Adrenal gland (tissue), 12 donors: ENCODE measurements around the gene EIF4G3. TPM values are rescaled to one million over a fixed set of nuclear protein-coding genes. Genes with fewer than 3 reads are reported as not detected.

Source experiments
- DNase-seq, 7 donors: peaks; one replicate each; pipeline ENCODE4 v3.0.0-alpha.2; 2019 to 2020
- H3K27ac ChIP-seq, 5 donors: fragments of 200-600 bp; sonication (generic) in 4 of 5; 1 replicate in 3 of 5; 2 replicates in 2 of 5; pipeline versions ENCODE4 v1.5.1 to v1.8.0; 2016 to 2020; ENCODE audit warnings: mild to moderate bottlenecking in 1 of 5
- H3K27me3 ChIP-seq: fragments of 200-600 bp; 2 replicates; pipeline ENCODE4 v1.8.0; 2021
- H3K36me3 ChIP-seq, 2 donors: fragments of 200-600 bp; replicated peaks in 1 of 2; 1 replicate in 1 of 2; 2 replicates in 1 of 2; pipeline versions ENCODE4 v1.5.1 to v1.8.0; 2018 to 2022
- H3K4me1 ChIP-seq, 2 donors: fragments of 200-600 bp; replicated peaks in 1 of 2; 1 replicate in 1 of 2; 2 replicates in 1 of 2; pipeline versions ENCODE4 v1.5.1 to v1.8.0; 2018 to 2021
- H3K4me3 ChIP-seq, 4 donors: fragments of 200-600 bp; sonication (generic) in 3 of 4; one replicate each; pipeline ENCODE4 v1.5.1; 2016 to 2018
- H3K9me3 ChIP-seq, 3 donors: fragments of 200-600 bp; sonication (generic) in 1 of 3; replicated peaks in 1 of 3; 1 replicate in 2 of 3; 2 replicates in 1 of 3; pipeline versions ENCODE4 v1.5.1 to v1.8.0; 2016 to 2021
- POLR2A ChIP-seq, 2 donors: fragments of 450-650 bp; IDR thresholded peaks; one replicate each; pipeline ENCODE4 v1.6.1; 2017; ENCODE audit warnings: antibody characterized with exemption in 2 of 2, mild to moderate bottlenecking in 2 of 2, moderate library complexity in 1 of 2
- WGBS, 4 donors: extraction: QIAGEN DNeasy Blood & Tissue Kit in 2 of 4; methylation state at CpG; one replicate each; pipeline versions ENCODE4 v1.1.5 to v1.1.7; 2013 to 2017; 5-methylcytosine and 5-hydroxymethylcytosine counted together
- intact Hi-C, 2 donors: fragments of 100-400 bp; cut with DNase I; formaldehyde crosslinking; loops; one replicate each; pipeline versions ENCODE4 v1.14.1 to v1.15.0; 2022 to 2023
- polyA plus RNA-seq, 3 donors: library from polyadenylated mRNA; stranded (reverse); fragments of 200-250 nt in 2 of 3; fragments of 350-450 nt in 1 of 3; fragmentation: Illumina TruSeq in 1 of 3; extraction: RNeasy Lipid Tissue Mini Kit (QIAGEN cat#74804) in 1 of 3; gene quantifications; one replicate each; pipeline ENCODE4 v1.2.3, GENCODE V29; 2013 to 2014
- total RNA-seq, 9 donors: library from RNA; depleted of rRNA in 4 of 9; stranded (reverse); fragments of >200 nt in 4 of 9; fragments of 120-200 nt in 1 of 9; fragmentation: NEBNext Ultra II Directional in 1 of 9; extraction: Animal tissue kit (Norgen Biotek cat#: 25700) in 1 of 9; gene quantifications; one replicate each; pipeline versions ENCODE4 v1.1.0 to v1.2.4, GENCODE V29; 2013 to 2023
- TF ChIP-seq, protein P1 (sequence below), 6 experiments: fragments of 450-650 bp in 4 of 6; fragments of 200-600 bp in 2 of 6; sonication (generic) in 1 of 6; IDR thresholded peaks; 1 replicate in 5 of 6; 2 replicates in 1 of 6; pipeline versions ENCODE4 v1.5.1 to v1.8.0; 2016 to 2021; ENCODE audit warnings: antibody characterized with exemption in 6 of 6, mild to moderate bottlenecking in 2 of 6, moderate library complexity in 1 of 6
- donor health status: healthy with polysubstance abuse.
- donor health status: Bipolar disorder and iron deficiency.
- donor health status: DM: yes; HTN: yes; CAD: no.
- donor health status: DM: no; HTN: no; CAD: no.
- donor health status: DM: no; HTN: no; CAD: no.
- donor health status: DM: yes; HTN: yes; CAD: no.

EIF4G3 gene
- total and polyA plus RNA-seq, 12 donors: 30.7 to 58.7 (median 51.6) TPM

DNA sequence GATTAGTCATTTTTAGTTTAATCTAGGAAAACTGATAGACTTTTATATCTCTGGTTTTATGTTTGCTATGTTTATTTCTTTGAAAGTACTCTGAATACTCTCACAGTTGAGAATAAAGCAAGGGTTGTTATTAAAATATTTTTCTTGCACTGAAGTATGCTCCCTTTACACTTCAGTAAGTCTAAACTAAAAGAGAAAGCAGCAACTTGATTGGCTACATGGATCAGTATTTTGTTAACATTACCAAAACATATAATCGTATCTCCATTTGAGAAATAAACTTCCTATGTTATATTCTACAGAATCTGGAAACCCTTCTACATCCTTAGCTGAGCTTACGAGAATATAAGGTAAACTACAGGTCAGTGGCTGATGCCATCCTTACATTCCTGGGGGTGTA is 240.1 kb downstream of the EIF4G3 start:
- TF ChIP-seq, protein P1, sequence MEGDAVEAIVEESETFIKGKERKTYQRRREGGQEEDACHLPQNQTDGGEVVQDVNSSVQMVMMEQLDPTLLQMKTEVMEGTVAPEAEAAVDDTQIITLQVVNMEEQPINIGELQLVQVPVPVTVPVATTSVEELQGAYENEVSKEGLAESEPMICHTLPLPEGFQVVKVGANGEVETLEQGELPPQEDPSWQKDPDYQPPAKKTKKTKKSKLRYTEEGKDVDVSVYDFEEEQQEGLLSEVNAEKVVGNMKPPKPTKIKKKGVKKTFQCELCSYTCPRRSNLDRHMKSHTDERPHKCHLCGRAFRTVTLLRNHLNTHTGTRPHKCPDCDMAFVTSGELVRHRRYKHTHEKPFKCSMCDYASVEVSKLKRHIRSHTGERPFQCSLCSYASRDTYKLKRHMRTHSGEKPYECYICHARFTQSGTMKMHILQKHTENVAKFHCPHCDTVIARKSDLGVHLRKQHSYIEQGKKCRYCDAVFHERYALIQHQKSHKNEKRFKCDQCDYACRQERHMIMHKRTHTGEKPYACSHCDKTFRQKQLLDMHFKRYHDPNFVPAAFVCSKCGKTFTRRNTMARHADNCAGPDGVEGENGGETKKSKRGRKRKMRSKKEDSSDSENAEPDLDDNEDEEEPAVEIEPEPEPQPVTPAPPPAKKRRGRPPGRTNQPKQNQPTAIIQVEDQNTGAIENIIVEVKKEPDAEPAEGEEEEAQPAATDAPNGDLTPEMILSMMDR (IDR thresholded peaks at IDR 0.05): no peak
- TF ChIP-seq POLR2A (IDR thresholded peaks at IDR 0.05): no peak
- 84 to 97% (median 87%) methylated on average over 2 of the region's 2 CpGs for WGBS, 4 donors
- no peak for DNase-seq
- intact Hi-C loops: no loop called here
- Histone ChIP-seq H3K9me3 (no peaks in the 10 kb centered on the region), H3K4me1 (no peaks in the 10 kb centered on the region), H3K27ac (no peak overlapping the region), H3K36me3 (peaks cover 0 to 5% of the 10 kb centered on the region in 2 donors), H3K4me3 (no peak overlapping the region), H3K27me3 (no peaks in the 10 kb centered on the region)

DNA sequence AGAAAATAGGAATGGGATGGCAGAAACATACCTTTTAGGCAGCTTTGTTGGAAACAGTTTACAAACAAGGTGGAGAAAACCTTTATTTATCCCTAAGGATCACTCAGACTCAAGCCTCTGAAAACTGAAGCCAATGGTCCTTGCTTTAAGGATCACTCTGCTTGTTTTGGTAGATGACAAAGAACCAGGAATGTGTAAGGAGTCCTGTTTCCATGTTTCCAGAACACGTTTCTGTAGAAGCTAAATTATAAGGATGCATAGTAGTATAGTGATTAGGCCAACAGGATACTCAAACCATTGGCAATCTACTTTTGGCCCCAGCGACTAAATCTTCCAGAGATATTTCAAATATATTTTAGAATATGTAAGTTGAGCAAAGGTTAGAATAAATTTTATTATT is 240.5 kb downstream of the EIF4G3 start:
- no peaks in the 10 kb centered on the region for H3K27me3 ChIP-seq
- DNase-seq: no peak
- TF ChIP-seq POLR2A (IDR thresholded peaks at IDR 0.05): no peak
- TF ChIP-seq, protein P1 (IDR thresholded peaks at IDR 0.05): no peak
- no peak overlapping the region for H3K27ac ChIP-seq
- intact Hi-C loops: no loop called here
- H3K36me3 ChIP-seq: peaks cover 0 to under 1% of the 10 kb centered on the region in 2 donors
- no peaks in the 10 kb centered on the region for H3K4me1 ChIP-seq
- 86 to 91% (median 87%) methylated on average over 2 of the region's 2 CpGs for WGBS, 4 donors
- no peaks in the 10 kb centered on the region for H3K9me3 ChIP-seq
- no peak overlapping the region for H3K4me3 ChIP-seq

DNA sequence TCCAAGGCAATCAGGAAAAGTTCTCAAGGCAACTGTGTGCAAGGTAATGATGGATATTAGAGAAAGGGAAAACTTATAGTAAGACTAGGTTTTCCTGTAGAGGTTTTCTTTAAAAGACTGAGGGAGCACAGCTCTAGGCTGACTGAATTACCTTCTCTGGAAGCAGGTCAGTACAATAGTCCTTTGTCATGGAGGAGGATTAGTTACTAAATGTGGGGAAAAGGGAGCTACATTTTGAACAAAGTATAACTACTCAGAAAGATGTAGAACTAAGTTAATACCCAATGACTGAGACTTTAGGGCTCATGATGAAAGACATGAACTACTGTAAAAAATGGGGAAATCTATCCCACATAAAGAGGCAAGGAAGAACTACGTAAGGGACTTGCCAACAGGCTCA is 241.0 kb downstream of the EIF4G3 start:
- no peak overlapping the region for H3K4me3 ChIP-seq
- WGBS, 4 donors: 89 to 100% (median 95%) methylated on average over 1 of the region's 1 CpG
- TF ChIP-seq POLR2A (IDR thresholded peaks at IDR 0.05): no peak
- TF ChIP-seq, protein P1 (IDR thresholded peaks at IDR 0.05): no peak
- DNase-seq: no peak
- H3K27ac ChIP-seq: no peak overlapping the region
- no peaks in the 10 kb centered on the region for H3K36me3 ChIP-seq
- intact Hi-C loops: no loop called here
- H3K9me3 ChIP-seq: no peaks in the 10 kb centered on the region
- no peaks in the 10 kb centered on the region for H3K27me3 ChIP-seq
- no peaks in the 10 kb centered on the region for H3K4me1 ChIP-seq

DNA sequence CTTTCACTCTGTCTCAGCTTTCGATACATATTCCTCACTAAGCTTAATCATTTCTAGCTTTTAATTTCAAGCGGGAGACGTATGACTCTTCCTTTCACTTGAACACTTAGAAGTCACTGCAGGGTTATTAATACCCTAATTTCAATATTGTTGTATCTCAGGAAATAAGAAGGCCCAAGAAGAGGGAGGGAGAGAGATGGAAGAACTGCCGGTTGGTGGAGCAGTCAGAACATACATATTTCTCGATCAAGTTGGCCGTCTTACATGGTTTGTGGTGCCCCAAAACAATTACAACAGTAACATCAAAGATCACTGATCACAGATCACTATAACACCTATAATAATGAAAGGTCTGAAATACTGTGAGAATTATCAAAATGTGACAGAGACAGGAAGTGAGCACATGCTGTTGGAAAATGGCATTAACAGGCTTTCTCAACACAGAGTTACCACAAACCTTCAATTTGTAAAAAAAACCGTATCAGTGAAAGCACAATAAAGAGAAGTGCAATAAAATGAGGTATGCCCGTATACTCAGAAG is 244.2 kb downstream of the EIF4G3 start:
- TF ChIP-seq POLR2A (IDR thresholded peaks at IDR 0.05): no peak
- TF ChIP-seq, protein P1 (IDR thresholded peaks at IDR 0.05): no peak
- no peak overlapping the region for H3K4me3 ChIP-seq
- H3K27me3 ChIP-seq: no peaks in the 10 kb centered on the region
- no peak for DNase-seq
- no peaks in the 10 kb centered on the region for H3K4me1 ChIP-seq
- H3K9me3 ChIP-seq: no peaks in the 10 kb centered on the region
- H3K27ac ChIP-seq: no peak overlapping the region
- WGBS, 4 donors: 88 to 94% (median 91%) methylated on average over 8 of the region's 8 CpGs
- H3K36me3 ChIP-seq: no peaks in the 10 kb centered on the region
- intact Hi-C loops: no loop called here
